CD4-positive, CD25-positive, alpha-beta regulatory T cell (primary cell): ENCODE data around the gene SPCS2. TPM values are rescaled to one million over a fixed set of nuclear protein-coding genes. Genes with fewer than 3 reads are reported as not detected.

Experiments used
- ATAC-seq, 2 donors: fragments of 150-1000 bp; cut with Tn5 transposase; one replicate each; pipeline ENCODE4 v1.10.0; 2021; ENCODE audit warnings: low read depth in 2 of 2, moderate number of reproducible peaks in 2 of 2, moderate library complexity in 1 of 2
- DNase-seq, 3 donors: peaks; one replicate each; pipeline versions ENCODE4 v3.0.0 to v3.0.0-alpha.2; 2012 to 2022; ENCODE audit warnings: mixed read lengths in 1 of 3
- H3K27ac ChIP-seq: one replicate; pipeline ENCODE4 v1.7.0; 2013; ENCODE audit warnings: mild to moderate bottlenecking, low read length; ENCODE audit not compliant: insufficient read depth, poor library complexity, severe bottlenecking
- H3K27me3 ChIP-seq: one replicate; pipeline ENCODE4 v1.7.0; 2013; ENCODE audit warnings: low read length; ENCODE audit not compliant: control insufficient read depth, insufficient read depth
- H3K36me3 ChIP-seq: one replicate; pipeline ENCODE4 v1.7.0; 2013; ENCODE audit warnings: mild to moderate bottlenecking, low read length, moderate library complexity; ENCODE audit not compliant: control insufficient read depth, insufficient read depth
- H3K4me1 ChIP-seq: 2 replicates; pipeline ENCODE4 v1.7.0; 2013; ENCODE audit warnings: mild to moderate bottlenecking, low read length; ENCODE audit not compliant: insufficient read depth, control insufficient read depth, poor library complexity, severe bottlenecking
- H3K4me3 ChIP-seq: one replicate; pipeline ENCODE4 v1.7.0; 2013; ENCODE audit warnings: low read depth, mild to moderate bottlenecking, low read length, moderate library complexity
- H3K9me3 ChIP-seq, 2 experiments: 1 replicate in 1 of 2; 2 replicates in 1 of 2; pipeline ENCODE4 v1.7.0; 2013; ENCODE audit warnings: low read length in 2 of 2, mild to moderate bottlenecking in 1 of 2, moderate library complexity in 1 of 2; ENCODE audit not compliant: control insufficient read depth in 2 of 2
- H3K27ac Mint-ChIP-seq, 3 donors: one replicate each; pipeline ENCODE4 v1.8.0; 2020 to 2022; ENCODE audit warnings: mild to moderate bottlenecking in 3 of 3, mixed read lengths in 3 of 3, moderate library complexity in 2 of 3
- H3K27me3 Mint-ChIP-seq: one replicate; pipeline ENCODE4 v1.8.0; 2022; ENCODE audit warnings: mild to moderate bottlenecking, mixed read lengths
- H3K36me3 Mint-ChIP-seq: one replicate; pipeline ENCODE4 v1.8.0; 2020; ENCODE audit warnings: mixed read lengths
- H3K4me1 Mint-ChIP-seq, 4 donors: one replicate each; pipeline ENCODE4 v1.8.0; 2020 to 2022; ENCODE audit warnings: mixed read lengths in 4 of 4, mild to moderate bottlenecking in 1 of 4
- H3K4me3 Mint-ChIP-seq, 4 donors: one replicate each; pipeline ENCODE4 v1.8.0; 2020 to 2022; ENCODE audit warnings: mild to moderate bottlenecking in 4 of 4, mixed read lengths in 4 of 4, moderate library complexity in 3 of 4
- H3K9me3 Mint-ChIP-seq, 7 donors: one replicate each; pipeline ENCODE4 v1.8.0; 2020 to 2022; ENCODE audit warnings: mixed read lengths in 7 of 7, mild to moderate bottlenecking in 3 of 7, moderate library complexity in 2 of 7
- polyA plus RNA-seq, 4 donors: library from polyadenylated mRNA; unstranded; fragments of 300-500 nt; fragmentation: Illumina TruSeq; gene quantifications; one replicate each; pipeline ENCODE4 v1.2.3, GENCODE V29; 2021
- total RNA-seq: library from RNA; stranded (reverse); gene quantifications from one replicate; pipeline ENCODE4 v1.2.3, GENCODE V29; 2022

Gene SPCS2
- total and polyA plus RNA-seq, 5 donors from 2014 or later = 73.2 to 266 (median 180) TPM

DNA sequence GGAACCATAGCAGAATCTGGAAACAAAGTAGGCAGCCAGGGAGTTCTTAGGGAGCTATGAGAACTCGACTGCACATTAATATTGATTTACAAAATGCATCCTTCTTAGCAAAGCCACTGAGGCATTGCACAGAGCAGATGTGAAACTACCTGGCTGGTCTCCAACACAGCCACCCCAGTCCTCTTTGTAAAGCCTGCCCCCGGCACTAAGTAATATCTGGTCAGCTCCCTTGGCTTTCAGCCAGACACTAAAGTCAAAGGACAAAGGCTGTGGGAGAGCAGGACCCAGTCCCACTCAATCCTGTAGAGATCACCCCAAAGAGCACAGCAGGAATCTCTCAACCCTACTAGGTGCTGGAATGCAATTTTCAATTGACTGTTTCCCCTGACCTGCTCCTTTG, 13.0 kb upstream of the SPCS2 start:
- DNase-seq (no peak), ATAC-seq (no peak)
- H3K4me1 Mint-ChIP-seq = peaks cover 0 to 2% (median 0%) of the 10 kb centered on the region in 4 donors
- H3K36me3 Mint-ChIP-seq = peaks cover 43% of the 10 kb centered on the region
- H3K27ac ChIP-seq = no peak overlapping the region
- no peak overlapping the region for H3K27ac Mint-ChIP-seq
- no peak overlapping the region for H3K4me3 Mint-ChIP-seq
- no peaks in the 10 kb centered on the region for H3K27me3 ChIP-seq
- H3K4me3 ChIP-seq = no peak overlapping the region
- no peaks in the 10 kb centered on the region for H3K9me3 Mint-ChIP-seq
- H3K27me3 Mint-ChIP-seq = no peaks in the 10 kb centered on the region
- H3K4me1 ChIP-seq = no peaks in the 10 kb centered on the region
- H3K36me3 ChIP-seq = peaks cover 58% of the 10 kb centered on the region
- H3K9me3 ChIP-seq = no peaks in the 10 kb centered on the region

DNA sequence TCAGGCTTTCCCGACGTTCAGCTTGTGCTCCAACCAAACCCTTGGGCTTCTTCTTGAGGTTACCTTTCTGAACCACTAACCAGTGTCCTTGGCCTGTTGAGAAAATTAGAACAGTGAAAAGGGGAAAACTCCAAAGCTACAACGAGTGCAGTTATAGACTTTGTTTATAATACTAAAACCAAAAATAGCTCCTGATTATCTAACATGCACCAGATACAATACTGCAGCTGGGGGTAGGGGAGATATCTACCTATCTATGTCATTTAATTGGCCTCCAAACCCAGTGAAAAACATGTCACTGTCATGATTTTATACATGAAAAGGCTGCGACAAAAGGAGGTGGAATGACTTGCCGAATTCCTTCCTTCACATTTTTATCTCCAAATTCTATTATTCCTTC, 12.1 kb upstream of the SPCS2 start:
- Mint-ChIP-seq H3K4me1 (peaks cover 0 to 7% (median 3%) of the 10 kb centered on the region in 4 donors), H3K27me3 (no peaks in the 10 kb centered on the region), H3K27ac (no peak overlapping the region), H3K36me3 (peaks cover 50% of the 10 kb centered on the region), H3K9me3 (no peaks in the 10 kb centered on the region), H3K4me3 (no peak overlapping the region)
- H3K4me1 ChIP-seq = no peaks in the 10 kb centered on the region
- no peak overlapping the region for H3K27ac ChIP-seq
- H3K36me3 ChIP-seq = peaks cover 58% of the 10 kb centered on the region
- H3K4me3 ChIP-seq = no peak overlapping the region
- no peaks in the 10 kb centered on the region for H3K9me3 ChIP-seq
- DNase-seq (no peak), ATAC-seq (no peak)
- H3K27me3 ChIP-seq = no peaks in the 10 kb centered on the region

DNA sequence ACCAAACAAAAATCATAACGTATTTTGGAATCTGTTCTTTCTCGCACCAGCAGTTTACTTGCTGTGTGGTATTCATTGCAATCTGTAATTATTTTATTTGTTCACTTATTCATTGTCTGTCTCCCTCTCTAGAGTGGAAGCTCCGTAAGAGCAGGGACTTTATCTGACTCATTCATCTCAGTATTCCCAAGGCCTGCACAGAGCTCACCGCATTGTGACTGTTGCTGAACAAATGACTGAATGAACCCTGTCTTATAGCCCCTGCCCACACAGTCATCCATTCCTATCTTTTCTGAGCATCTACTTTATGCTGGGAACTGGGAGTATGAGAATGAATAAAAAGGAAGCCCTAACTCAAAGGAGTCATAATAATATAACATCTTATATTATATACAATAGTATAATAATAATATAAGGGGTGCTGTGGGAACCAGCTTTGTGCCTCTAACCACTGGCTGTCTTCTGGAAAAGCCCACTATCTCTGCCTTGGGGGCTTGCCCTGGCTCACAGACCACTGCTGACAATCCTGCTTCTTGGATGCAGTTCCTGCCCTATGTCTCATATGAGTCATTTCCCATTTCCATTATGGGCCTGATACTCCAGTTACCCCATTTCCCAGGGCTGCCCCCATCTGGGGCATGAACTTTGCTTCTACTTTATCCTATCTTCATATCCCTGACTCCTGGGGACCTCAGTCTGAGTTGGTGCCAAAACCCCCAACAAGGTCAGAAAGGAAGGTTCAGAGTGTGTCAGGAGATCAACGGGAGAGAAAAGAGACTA, 11.2 kb upstream of the SPCS2 start:
- Histone ChIP-seq H3K4me3 (no peak overlapping the region), H3K9me3 (no peaks in the 10 kb centered on the region), H3K4me1 (no peaks in the 10 kb centered on the region), H3K27me3 (no peaks in the 10 kb centered on the region), H3K36me3 (peaks cover 49% of the 10 kb centered on the region), H3K27ac (no peak overlapping the region)
- DNase-seq (no peak), ATAC-seq (no peak)
- Mint-ChIP-seq H3K9me3 (no peaks in the 10 kb centered on the region), H3K4me1 (peaks cover 0 to 7% (median 4%) of the 10 kb centered on the region in 4 donors), H3K27me3 (no peaks in the 10 kb centered on the region), H3K36me3 (peaks cover 50% of the 10 kb centered on the region), H3K4me3 (no peak overlapping the region), H3K27ac (no peak overlapping the region)

DNA sequence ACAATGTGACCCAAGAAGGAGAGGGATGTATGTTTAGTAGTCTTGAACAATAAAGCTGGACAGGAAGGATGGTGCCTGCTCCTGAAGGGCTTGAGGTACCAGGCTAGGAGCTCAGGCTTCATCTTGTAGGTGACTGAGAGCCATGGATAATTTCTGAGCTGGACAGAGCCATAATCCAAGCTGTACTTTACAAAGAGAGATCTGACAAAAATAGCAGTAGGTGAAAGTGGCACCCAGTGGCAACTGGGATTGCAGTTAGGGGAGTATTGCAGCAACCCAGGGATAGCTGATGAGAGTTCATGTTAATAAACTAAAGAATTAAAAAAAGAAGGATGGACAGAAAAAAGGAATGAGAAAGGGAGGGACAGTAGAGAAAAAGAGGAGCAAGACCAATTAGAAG, 7.6 kb upstream of the SPCS2 start:
- ATAC-seq = no peak
- Mint-ChIP-seq H3K4me1 (peaks cover 0 to 20% (median 9%) of the 10 kb centered on the region in 4 donors), H3K27me3 (no peaks in the 10 kb centered on the region), H3K27ac (peak overlapping the region in 2 of 3 donors; percentile 5 to 70), H3K9me3 (no peaks in the 10 kb centered on the region), H3K36me3 (peaks cover 46% of the 10 kb centered on the region), H3K4me3 (no peak overlapping the region)
- Histone ChIP-seq H3K9me3 (no peaks in the 10 kb centered on the region), H3K36me3 (peaks cover 17% of the 10 kb centered on the region), H3K4me3 (no peak overlapping the region), H3K4me1 (no peaks in the 10 kb centered on the region), H3K27ac (no peak overlapping the region), H3K27me3 (no peaks in the 10 kb centered on the region)
- no peak for DNase-seq

DNA sequence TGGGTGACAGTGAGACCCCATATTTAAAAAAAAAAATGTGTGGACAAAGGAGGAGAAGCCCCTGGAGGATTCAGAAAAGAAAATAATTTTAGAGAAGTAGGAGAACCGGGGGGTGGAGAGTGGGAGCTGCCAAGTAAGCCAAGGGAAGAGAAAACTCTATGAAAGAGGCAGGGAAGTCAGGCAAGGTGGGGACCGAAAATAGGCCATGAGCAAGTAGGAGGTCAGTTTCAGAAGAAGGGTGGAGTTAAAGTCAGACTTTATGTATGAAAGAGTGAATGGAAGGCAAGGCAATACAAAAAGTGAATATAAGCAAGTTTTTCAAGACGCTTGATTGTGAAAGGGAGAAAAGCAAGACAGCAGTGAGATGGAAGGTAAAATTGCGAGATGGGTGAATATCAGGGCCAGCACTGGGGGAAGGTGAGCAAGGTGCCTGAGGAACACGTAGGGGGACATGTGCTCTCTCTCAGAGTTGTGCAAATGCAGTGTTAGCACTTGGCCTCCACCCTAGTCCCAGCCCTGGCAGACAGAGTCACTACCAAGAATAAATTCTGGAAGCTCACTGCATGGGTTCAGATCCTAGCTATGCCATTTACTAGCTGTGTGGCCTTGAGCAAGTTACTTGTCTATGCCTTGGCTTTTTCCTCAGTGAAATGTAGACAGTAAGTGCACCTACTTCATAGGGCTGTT, 6.8 kb upstream of the SPCS2 start:
- Histone ChIP-seq H3K27me3 (no peaks in the 10 kb centered on the region), H3K4me3 (no peak overlapping the region), H3K9me3 (no peaks in the 10 kb centered on the region), H3K27ac (no peak overlapping the region), H3K36me3 (peaks cover 9% of the 10 kb centered on the region), H3K4me1 (no peaks in the 10 kb centered on the region)
- ATAC-seq (no peak), DNase-seq (no peak)
- peaks cover 40% of the 10 kb centered on the region for H3K36me3 Mint-ChIP-seq
- peaks cover 0 to 20% (median 10%) of the 10 kb centered on the region in 4 donors for H3K4me1 Mint-ChIP-seq
- H3K9me3 Mint-ChIP-seq = no peaks in the 10 kb centered on the region
- peak overlapping the region in 1 of 4 donors; percentile 45 for H3K4me3 Mint-ChIP-seq
- H3K27me3 Mint-ChIP-seq = no peaks in the 10 kb centered on the region
- H3K27ac Mint-ChIP-seq = peak overlapping the region in 1 of 3 donors; percentile 5

DNA sequence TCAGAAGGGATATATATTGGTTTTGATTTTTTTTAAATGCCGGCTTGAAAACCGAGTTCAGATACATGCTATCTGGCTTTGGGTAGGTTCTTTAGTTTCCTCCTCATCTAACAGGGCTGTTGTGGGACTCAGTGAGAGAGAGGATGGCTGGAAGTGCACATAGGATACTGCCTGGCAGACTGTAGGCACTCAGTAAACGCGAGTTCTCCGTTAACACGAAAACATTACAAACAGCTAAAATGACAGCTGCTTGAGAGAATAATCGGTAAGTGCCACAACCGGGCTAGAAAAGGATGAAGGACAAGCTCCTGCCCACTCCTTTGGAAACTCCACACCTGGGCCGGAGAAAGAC, 544 bp upstream of the SPCS2 start:
- H3K4me3 Mint-ChIP-seq = peak overlapping the region; percentile 96 to 100 (median 97)
- DNase-seq = no peak
- Histone ChIP-seq H3K4me1 (peaks cover 37% of the 10 kb centered on the region), H3K9me3 (no peaks in the 10 kb centered on the region), H3K4me3 (peak overlapping the region; percentile 96), H3K27me3 (no peaks in the 10 kb centered on the region), H3K27ac (peak overlapping the region; percentile 82), H3K36me3 (peaks cover 10% of the 10 kb centered on the region)
- no peak for ATAC-seq
- no peaks in the 10 kb centered on the region for H3K27me3 Mint-ChIP-seq
- peaks cover 33 to 60% (median 43%) of the 10 kb centered on the region in 4 donors for H3K4me1 Mint-ChIP-seq
- H3K36me3 Mint-ChIP-seq = peaks cover 17% of the 10 kb centered on the region
- H3K9me3 Mint-ChIP-seq = no peaks in the 10 kb centered on the region
- peak overlapping the region; percentile 99 for H3K27ac Mint-ChIP-seq

DNA sequence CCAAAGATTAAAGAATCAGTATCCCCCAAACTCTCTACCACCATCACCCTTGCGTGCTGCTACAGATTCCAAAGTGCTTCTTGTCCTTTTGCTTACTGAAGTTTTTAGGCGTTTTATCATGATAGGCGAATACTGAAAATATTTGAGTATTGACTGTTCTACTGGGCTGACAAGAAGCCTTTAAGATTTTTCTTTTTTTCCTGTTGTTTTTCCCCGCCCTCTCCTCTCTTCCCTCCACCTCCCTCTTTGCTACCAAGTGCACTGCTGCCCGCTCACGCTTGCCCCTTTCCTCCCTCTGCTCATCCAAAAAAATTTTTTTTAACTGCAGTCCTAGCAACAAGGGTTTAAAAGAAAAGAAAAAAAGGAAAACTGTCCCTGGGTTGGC, 679 bp downstream of the SPCS2 start:
- peak overlapping the region; percentile 95 to 99 (median 99) for H3K27ac Mint-ChIP-seq
- Histone ChIP-seq H3K36me3 (peaks cover 18% of the 10 kb centered on the region), H3K4me1 (peaks cover 37% of the 10 kb centered on the region), H3K27ac (peak overlapping the region; percentile 82), H3K27me3 (no peaks in the 10 kb centered on the region), H3K4me3 (peak overlapping the region; percentile 93), H3K9me3 (no peaks in the 10 kb centered on the region)
- no peak for ATAC-seq
- DNase-seq = no peak
- no peaks in the 10 kb centered on the region for H3K9me3 Mint-ChIP-seq
- peak overlapping the region; percentile 96 to 100 (median 97) for H3K4me3 Mint-ChIP-seq
- peaks cover 12% of the 10 kb centered on the region for H3K36me3 Mint-ChIP-seq
- peaks cover 39 to 71% (median 53%) of the 10 kb centered on the region in 4 donors for H3K4me1 Mint-ChIP-seq
- H3K27me3 Mint-ChIP-seq = no peaks in the 10 kb centered on the region
